NCI-H2227 (cell line): ENCODE measurements around the gene LMNA.
"Not testable (repeated sequence)": the region's sequence is repeated elsewhere in the genome, so short reads cannot be mapped to it uniquely, and the experiment has no call there.

Experiments used
- DNase-seq: peaks from one replicate; lab custom pipeline; 2025; ENCODE audit not compliant: unreplicated experiment; lab: John Stamatoyannopoulos, UW

Gene LMNA

GRCh38 chr1:156160000-156160742 lies 45.7 kb downstream of the LMNA start:
- no peak for DNase-seq

- peak; percentile 86 for DNase-seq
Observed at GRCh38 chr1:156160743-156161171, 46.2 kb downstream of the LMNA start.

- DNase-seq = no peak
Observed at GRCh38 chr1:156162430-156163037, 48.0 kb downstream of the LMNA start.

GRCh38 chr1:156163712-156164111 lies 49.2 kb downstream of the LMNA start:
- no peak for DNase-seq

- DNase-seq = no peak
Observed at GRCh38 chr1:156164125-156164831, 49.8 kb downstream of the LMNA start.

GRCh38 chr1:156165083-156165482 lies 50.6 kb downstream of the LMNA start:
- DNase-seq = no peak

GRCh38 chr1:156167536-156167935 lies 53.0 kb downstream of the LMNA start:
- DNase-seq = no peak

GRCh38 chr1:156172696-156173470 lies 58.4 kb downstream of the LMNA start:
- no peak for DNase-seq

GRCh38 chr1:156176610-156177210 lies 62.2 kb downstream of the LMNA start:
- no peak for DNase-seq

- DNase-seq = no peak
Observed at GRCh38 chr1:156177919-156178654, 63.6 kb downstream of the LMNA start.

- no peak for DNase-seq
Observed at GRCh38 chr1:156180471-156180870, 66.0 kb downstream of the LMNA start.

- not testable (repeated sequence) for DNase-seq
Observed at GRCh38 chr1:156181391-156181924, 66.9 kb downstream of the LMNA start.

GRCh38 chr1:156182010-156182779 lies 67.7 kb downstream of the LMNA start:
- DNase-seq = not testable (repeated sequence)

GRCh38 chr1:156186347-156187177 lies 72.1 kb downstream of the LMNA start:
- not testable (repeated sequence) for DNase-seq
